PC-9 (cell line): ENCODE measurements around the gene AGRP.

Experiments
- CTCF ChIP-seq: fragments of 200-600 bp; sonication (generic); conservative IDR thresholded peaks from 2 replicates; pipeline ENCODE4 v1.6.1; 2017; ENCODE audit warnings: mixed run types, antibody characterized with exemption, mild to moderate bottlenecking, moderate library complexity
- EZH2 ChIP-seq: fragments of 200-600 bp; sonication (generic); IDR thresholded peaks from 2 replicates; pipeline ENCODE4 v1.8.0; 2017; ENCODE audit warnings: antibody characterized with exemption, low read depth

GRCh38 chr16:67433131-67433719, 50.1 kb downstream of the AGRP start:
- no peak for TF ChIP-seq CTCF
- no peak for TF ChIP-seq EZH2
